Smooth muscle cell (in vitro differentiated cells): ENCODE results near the gene MCCD1. TPM values are rescaled to one million over a fixed set of nuclear protein-coding genes. Genes with fewer than 3 reads are reported as not detected.

ENCODE experiments used
- DNase-seq: peaks from one replicate; lab custom pipeline; 2025; ENCODE audit not compliant: unreplicated experiment; lab: John Stamatoyannopoulos, UW
- H2AFZ ChIP-seq: fragments of 200-600 bp; sonication (generic); 2 replicates; pipeline ENCODE4 v1.6.0; 2016; ENCODE audit warnings: antibody characterized with exemption, low read depth, mild to moderate bottlenecking
- H3F3A ChIP-seq: fragments of 200-600 bp; sonication (generic); 2 replicates; pipeline ENCODE4 v1.6.0; 2017; ENCODE audit warnings: antibody characterized with exemption, low read depth
- H3K27ac ChIP-seq: fragments of 200-600 bp; sonication (generic); 2 replicates; pipeline ENCODE4 v1.5.1; 2016; ENCODE audit warnings: low read depth, mild to moderate bottlenecking
- H3K27me3 ChIP-seq: fragments of 200-600 bp; sonication (generic); 2 replicates; pipeline ENCODE4 v1.6.1; 2016; ENCODE audit warnings: low read depth, mild to moderate bottlenecking
- H3K36me3 ChIP-seq: fragments of 200-600 bp; sonication (generic); 2 replicates; pipeline ENCODE4 v1.5.1; 2016; ENCODE audit warnings: low read depth
- H3K4me1 ChIP-seq: fragments of 200-600 bp; sonication (generic); 2 replicates; pipeline ENCODE4 v1.5.1; 2016; ENCODE audit warnings: low read depth
- H3K4me2 ChIP-seq: fragments of 200-600 bp; sonication (generic); 2 replicates; pipeline ENCODE4 v1.6.0; 2016; ENCODE audit warnings: mild to moderate bottlenecking
- H3K4me3 ChIP-seq: fragments of 200-600 bp; sonication (generic); 2 replicates; pipeline ENCODE4 v1.5.1; 2016; ENCODE audit warnings: mild to moderate bottlenecking
- H3K79me2 ChIP-seq: fragments of 200-600 bp; sonication (generic); 2 replicates; pipeline ENCODE4 v1.6.0; 2016; ENCODE audit warnings: low read depth, mild to moderate bottlenecking
- H3K9ac ChIP-seq: fragments of 200-600 bp; sonication (generic); 2 replicates; pipeline ENCODE4 v1.6.0; 2016; ENCODE audit warnings: low read depth
- H3K9me3 ChIP-seq: fragments of 200-600 bp; sonication (generic); replicated peaks from 2 replicates; pipeline ENCODE4 v1.5.1; 2016; ENCODE audit warnings: low read depth
- H4K20me1 ChIP-seq: fragments of 200-600 bp; sonication (generic); 2 replicates; pipeline ENCODE4 v1.6.0; 2016; ENCODE audit warnings: low read depth
- CTCF ChIP-seq: fragments of 200-600 bp; sonication (generic); IDR thresholded peaks from 2 replicates; pipeline ENCODE4 v1.5.1; 2017; ENCODE audit warnings: borderline replicate concordance, mild to moderate bottlenecking, antibody characterized with exemption; ENCODE audit not compliant: insufficient read depth, poor library complexity, severe bottlenecking
- WGBS: methylation state at CpG from one replicate; pipeline ENCODE4 v1.1.7; 2016; ENCODE audit warnings: low lambda C conversion rate; 5-methylcytosine and 5-hydroxymethylcytosine counted together
- polyA plus RNA-seq: library from polyadenylated mRNA; unstranded; fragments of >200 nt; fragmentation: Nextera tagmentation; extraction: Ambion mirVana; gene quantifications from 2 replicates; pipeline ENCODE4 v1.2.1, GENCODE V29; 2016
- total RNA-seq: library from RNA; depleted of rRNA; stranded (reverse); fragments of >200 nt; gene quantifications from 2 replicates; pipeline ENCODE4 v1.2.3, GENCODE V29; 2014

MCCD1 gene
- total and polyA plus RNA-seq, 2 experiments from 2014 or later, result not detected

- Histone ChIP-seq H3K9me3 (no peaks in the 10 kb centered on the region), H3K9ac (no peak within 1 kb of the TSS), H4K20me1 (no peaks in the 10 kb centered on the region), H2AFZ (no peak within 1 kb of the TSS), H3K27ac (no peak within 1 kb of the TSS), H3K36me3 (no peaks in the 10 kb centered on the region), H3K4me3 (no peak within 1 kb of the TSS), H3K79me2 (no peaks in the 10 kb centered on the region), H3K4me2 (no peak within 1 kb of the TSS), H3K27me3 (no peaks in the 10 kb centered on the region), H3K4me1 (no peaks in the 10 kb centered on the region), H3F3A (no peaks in the 10 kb centered on the region)
- no peak for DNase-seq
- TF ChIP-seq CTCF, result no peak
- WGBS, result 92% methylated on average over 24 of the region's 27 CpGs
Observed at GRCh38 chr6:31572041-31572911, 43.5 kb downstream of the MCCD1 start, which contains the start of gene LTA. LTA (plus strand) TSS chr6:31572289; CDS start chr6:31572743, 454 bp downstream.

GRCh38 chr6:31573239-31574105 is 44.7 kb downstream of the MCCD1 start:
- Histone ChIP-seq H3K27ac (no peak overlapping the region), H3K4me1 (no peaks in the 10 kb centered on the region), H2AFZ (no peak overlapping the region), H3K27me3 (no peaks in the 10 kb centered on the region), H4K20me1 (no peaks in the 10 kb centered on the region), H3K4me2 (no peak overlapping the region), H3K9me3 (no peaks in the 10 kb centered on the region), H3F3A (no peaks in the 10 kb centered on the region), H3K79me2 (no peaks in the 10 kb centered on the region), H3K9ac (no peak overlapping the region), H3K4me3 (no peak overlapping the region), H3K36me3 (no peaks in the 10 kb centered on the region)
- DNase-seq, result no peak
- no peak for TF ChIP-seq CTCF
- 91% methylated on average over 9 of the region's 9 CpGs for WGBS

- DNase-seq, result no peak
- no peak for TF ChIP-seq CTCF
- Histone ChIP-seq H3K27ac (no peak overlapping the region), H3K4me1 (no peaks in the 10 kb centered on the region), H2AFZ (no peak overlapping the region), H3K79me2 (no peaks in the 10 kb centered on the region), H3K4me2 (no peak overlapping the region), H4K20me1 (no peaks in the 10 kb centered on the region), H3F3A (no peaks in the 10 kb centered on the region), H3K36me3 (no peaks in the 10 kb centered on the region), H3K9ac (no peak overlapping the region), H3K9me3 (no peaks in the 10 kb centered on the region), H3K4me3 (no peak overlapping the region), H3K27me3 (no peaks in the 10 kb centered on the region)
- 77% methylated on average over 13 of the region's 14 CpGs for WGBS
Observed at GRCh38 chr6:31574106-31575061, 45.6 kb downstream of the MCCD1 start.
